ENCODE results near the gene THUMPD2.

The THUMPD2 gene

DNA sequence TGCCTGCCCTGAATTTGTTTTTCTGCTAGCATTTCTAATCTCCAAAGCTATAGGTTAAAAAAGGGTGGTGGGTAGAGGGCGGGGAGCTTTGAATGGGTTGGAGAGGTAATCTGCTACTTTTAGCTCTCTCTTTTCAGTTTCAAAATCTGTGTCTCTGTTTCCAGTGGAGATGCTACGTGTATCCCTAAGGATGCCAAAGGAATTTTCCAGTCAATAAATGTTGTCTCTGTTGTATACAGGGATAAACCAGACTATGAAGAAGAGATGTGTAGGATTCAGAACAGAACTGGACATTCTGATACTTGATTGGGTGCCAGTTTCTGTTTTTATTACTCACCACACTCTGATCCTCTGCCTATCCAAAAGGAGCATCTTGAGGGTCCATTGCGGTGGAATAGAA lies 63.2 kb downstream of the THUMPD2 start:
- DNase-seq = no peak

GRCh38 chr2:39715095-39715494 lies 64.0 kb downstream of the THUMPD2 start:
- DNase-seq = no peak

DNA sequence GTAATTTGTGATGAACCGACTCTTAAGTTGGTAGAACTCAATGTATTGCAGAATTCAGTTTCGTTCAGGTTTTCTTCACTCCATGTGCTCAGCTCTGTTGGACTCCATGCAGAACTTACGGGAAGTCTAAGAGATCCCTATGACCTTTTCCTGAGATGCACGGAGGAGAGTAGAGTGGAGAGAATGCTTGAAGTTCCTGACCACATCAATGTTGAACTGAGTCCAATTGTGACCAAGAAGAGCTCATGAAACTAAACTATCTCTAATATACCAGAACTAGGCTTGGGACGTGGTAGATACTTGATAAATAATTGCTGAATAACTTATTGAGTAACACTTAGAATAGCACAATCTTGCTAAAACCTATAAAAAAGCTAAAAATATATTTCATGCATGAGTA lies 66.1 kb downstream of the THUMPD2 start:
- no peak for DNase-seq

GRCh38 chr2:39710807-39711206 lies 68.3 kb downstream of the THUMPD2 start:
- DNase-seq = no peak

DNA sequence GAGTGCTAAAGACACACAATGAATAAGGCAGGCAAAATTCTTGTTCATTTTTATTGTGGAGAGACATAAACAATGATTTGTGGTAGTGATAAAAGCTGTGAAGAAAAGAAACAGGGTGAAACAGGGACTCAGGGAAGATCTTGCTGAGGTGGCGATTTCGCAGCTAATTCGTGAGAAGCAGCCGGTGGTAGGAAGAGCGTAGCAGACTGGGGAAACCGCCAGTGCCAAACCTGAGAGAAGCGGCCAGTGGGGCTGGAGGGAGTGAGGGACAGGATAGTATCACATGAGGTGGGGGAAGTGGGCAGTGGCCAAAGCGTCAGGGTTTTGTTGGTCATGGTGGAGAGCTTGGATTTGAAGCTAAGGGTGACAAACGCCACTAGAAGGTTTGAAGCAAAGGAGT lies 71.1 kb downstream of the THUMPD2 start:
- no peak for DNase-seq

DNA sequence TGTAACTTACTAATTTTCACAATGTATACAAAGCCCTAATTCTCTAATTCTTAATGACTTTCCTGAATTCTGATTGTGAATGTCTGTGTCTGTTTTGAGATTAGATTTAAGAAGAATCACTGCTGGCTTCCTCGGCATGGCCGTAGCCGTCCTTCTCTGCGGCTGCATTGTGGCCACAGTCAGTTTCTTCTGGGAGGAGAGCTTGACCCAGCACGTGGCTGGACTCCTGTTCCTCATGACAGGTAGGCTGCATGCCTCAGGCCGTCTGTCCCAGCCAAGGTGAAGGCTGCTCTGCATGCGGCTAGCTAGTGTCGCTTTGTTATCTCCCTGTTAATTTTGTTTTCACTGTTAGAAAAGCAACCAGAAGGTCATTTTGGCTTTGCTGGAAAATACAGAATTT lies 72.1 kb downstream of the THUMPD2 start:
- no peak for DNase-seq

GRCh38 chr2:39706312-39706711 lies 72.7 kb downstream of the THUMPD2 start:
- DNase-seq = no peak

- DNase-seq = no peak
Measured at GRCh38 chr2:39705638-39706037, 73.4 kb downstream of the THUMPD2 start.

- no peak for DNase-seq
Measured at GRCh38 chr2:39704540-39704939, 74.5 kb downstream of the THUMPD2 start.

DNA sequence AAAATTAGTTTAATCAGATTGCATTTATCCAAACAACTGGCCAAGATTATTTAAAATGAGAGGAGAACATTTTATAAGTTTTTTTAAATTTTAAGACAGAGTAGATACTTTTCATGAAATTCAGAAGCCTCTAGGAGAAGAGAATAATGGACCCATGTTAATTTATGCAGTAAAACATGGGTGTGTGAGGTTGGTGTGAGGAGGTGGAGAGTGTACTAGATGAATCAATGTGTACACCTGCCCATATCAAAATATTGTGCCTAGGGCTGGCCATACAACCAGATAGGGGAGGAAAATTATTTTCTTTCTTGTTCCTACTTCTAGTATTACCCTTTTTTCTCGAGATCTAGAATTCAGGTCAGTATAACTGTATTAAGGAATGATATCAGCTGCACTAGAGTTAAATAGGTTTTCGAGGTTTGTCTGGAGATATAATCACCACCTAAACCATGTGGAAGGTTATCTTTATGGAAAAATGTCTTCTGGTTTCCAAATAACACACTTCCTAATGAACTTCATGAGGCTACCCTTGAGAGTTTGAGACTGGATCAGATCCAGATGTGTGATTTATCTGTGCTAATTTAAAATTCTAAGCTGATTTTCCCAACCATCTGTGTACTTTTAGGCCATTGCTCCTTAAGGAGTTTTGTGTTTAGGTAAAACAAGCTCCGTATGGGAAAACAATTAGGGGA lies 75.7 kb downstream of the THUMPD2 start:
- no peak for DNase-seq

DNA sequence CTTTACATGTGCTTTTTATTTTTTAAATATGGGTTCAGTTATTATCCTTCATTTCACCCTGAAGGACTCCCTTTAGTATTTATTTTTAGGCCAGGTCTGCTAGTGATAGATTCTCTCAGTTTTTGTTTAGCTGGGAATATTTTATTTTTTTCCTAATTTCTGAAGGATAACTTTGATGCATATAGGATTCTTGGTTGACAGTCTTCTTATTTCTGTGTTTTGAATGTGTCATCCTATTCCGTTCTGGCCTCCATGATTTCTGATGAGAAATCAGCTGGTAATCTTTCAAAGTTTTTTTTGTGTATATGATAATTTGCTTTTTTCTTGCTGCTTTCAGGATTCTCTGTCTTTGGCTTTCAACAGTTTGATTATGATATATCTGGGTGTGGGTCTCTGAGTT lies 77.9 kb downstream of the THUMPD2 start:
- DNase-seq = no peak

DNA sequence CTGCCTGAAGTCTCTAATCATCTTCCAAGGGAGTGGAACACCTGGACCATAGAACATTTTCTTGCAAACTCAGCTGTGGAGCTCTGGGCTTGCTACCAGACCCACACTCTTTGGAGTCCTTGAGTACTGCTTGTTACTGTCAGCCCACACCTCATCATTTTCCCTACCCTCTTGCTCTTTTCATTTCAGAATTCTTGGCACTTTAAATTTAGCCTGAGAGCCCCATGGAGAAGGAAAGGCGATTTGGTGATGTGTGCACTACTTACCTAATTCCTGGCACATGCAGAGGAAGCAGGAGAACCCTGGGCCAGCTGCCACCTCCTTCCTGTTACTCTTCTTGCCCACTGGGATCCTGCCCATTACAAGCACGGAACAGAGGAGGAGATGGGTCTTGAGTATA lies 81.6 kb downstream of the THUMPD2 start:
- no peak for DNase-seq

DNA sequence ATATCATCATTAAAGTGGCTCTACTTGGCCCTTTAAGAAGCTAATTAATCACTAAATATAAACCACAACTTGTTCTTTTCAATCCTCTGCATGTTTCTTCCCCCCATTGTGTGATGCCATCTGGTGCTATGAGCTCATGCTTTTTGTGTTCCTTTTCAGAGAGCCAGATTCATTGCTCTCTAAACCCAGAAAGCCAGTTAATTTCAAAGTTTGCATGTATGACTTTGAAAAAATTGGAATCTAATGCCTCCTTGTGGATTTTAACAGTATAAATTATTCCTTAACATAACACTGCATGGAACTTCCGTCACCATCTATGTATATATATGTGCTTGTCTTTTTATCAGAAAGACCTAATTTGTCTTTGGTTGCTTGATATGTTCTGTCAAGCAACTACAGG lies 82.2 kb downstream of the THUMPD2 start:
- peak; percentile 57 for DNase-seq

DNA sequence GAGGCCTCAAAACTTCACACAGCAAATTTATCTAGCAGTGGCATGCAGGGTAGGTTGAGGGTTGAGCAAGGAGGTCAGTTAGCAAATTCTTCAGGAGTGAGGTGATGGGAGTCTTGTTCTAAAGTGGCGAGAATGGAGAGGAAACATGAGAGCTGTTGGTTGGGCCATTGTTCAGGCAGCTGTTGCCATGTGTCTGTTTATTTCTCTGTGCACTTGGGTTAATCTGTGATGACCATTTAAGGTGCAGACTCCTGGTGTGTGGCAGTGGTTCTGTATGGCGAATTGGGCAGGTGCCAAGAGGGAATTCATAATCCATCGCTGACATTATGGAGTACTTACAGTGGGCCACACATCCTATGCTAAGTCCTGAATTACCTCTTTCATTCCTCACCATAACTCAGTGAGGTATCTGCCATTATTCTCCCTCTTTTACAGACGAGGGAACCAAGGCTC lies 82.9 kb downstream of the THUMPD2 start:
- DNase-seq = peak; percentile 85

- no peak for DNase-seq
Measured at GRCh38 chr2:39693245-39693644, 85.8 kb downstream of the THUMPD2 start.

DNA sequence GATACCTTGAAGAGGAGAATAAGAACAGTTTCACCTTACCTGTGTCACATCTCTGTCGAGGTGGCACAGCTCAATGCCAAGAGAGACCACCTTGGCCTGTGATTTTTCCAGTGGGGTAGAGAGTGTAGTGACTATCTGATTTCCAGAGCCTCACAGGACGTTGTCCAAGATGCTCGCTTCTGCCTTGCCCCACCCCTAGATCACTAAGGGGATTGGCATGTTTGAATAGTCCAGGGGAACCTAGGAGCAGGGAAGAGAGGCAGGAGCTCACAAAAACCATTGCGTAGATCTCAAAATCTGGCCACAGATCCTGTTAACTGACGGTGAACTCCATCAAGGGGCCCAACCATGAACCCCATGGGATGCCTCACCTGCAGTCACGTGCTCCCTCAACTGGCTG lies 89.2 kb downstream of the THUMPD2 start:
- no peak for DNase-seq

- peak; percentile 23 for DNase-seq
Measured at GRCh38 chr2:39689272-39689841, 89.7 kb downstream of the THUMPD2 start.

DNA sequence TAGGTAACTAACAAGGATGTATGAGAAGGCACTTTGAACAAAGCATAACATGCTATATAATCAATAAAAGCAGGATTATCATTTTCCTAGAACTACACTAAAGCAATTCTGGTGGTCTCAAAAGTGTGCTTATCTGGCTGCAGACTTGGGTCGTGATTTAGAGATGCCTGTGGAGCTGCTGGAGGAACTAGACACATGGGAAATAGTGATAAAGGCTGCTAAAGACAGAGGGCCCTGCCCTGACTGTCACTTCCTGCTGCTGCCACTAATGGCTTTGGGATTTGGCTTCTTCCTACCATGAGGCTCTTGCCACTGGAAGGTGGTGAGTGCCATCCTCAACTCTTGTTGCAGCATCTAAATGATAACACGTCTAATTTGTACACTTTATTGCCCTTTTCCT lies 90.9 kb downstream of the THUMPD2 start:
- no peak for DNase-seq

GRCh38 chr2:39686456-39686855 lies 92.6 kb downstream of the THUMPD2 start:
- DNase-seq = no peak

Measured in NCI-H1092 treated with DMSO at 0.1 percent for 48 hours (cell line).